ENCODE results near the gene MRPL48. TPM values are rescaled to one million over a fixed set of nuclear protein-coding genes. Genes with fewer than 3 reads are reported as not detected.

The MRPL48 gene
- total RNA-seq, 1 experiment from 2014 or later: 38.7 TPM

DNA sequence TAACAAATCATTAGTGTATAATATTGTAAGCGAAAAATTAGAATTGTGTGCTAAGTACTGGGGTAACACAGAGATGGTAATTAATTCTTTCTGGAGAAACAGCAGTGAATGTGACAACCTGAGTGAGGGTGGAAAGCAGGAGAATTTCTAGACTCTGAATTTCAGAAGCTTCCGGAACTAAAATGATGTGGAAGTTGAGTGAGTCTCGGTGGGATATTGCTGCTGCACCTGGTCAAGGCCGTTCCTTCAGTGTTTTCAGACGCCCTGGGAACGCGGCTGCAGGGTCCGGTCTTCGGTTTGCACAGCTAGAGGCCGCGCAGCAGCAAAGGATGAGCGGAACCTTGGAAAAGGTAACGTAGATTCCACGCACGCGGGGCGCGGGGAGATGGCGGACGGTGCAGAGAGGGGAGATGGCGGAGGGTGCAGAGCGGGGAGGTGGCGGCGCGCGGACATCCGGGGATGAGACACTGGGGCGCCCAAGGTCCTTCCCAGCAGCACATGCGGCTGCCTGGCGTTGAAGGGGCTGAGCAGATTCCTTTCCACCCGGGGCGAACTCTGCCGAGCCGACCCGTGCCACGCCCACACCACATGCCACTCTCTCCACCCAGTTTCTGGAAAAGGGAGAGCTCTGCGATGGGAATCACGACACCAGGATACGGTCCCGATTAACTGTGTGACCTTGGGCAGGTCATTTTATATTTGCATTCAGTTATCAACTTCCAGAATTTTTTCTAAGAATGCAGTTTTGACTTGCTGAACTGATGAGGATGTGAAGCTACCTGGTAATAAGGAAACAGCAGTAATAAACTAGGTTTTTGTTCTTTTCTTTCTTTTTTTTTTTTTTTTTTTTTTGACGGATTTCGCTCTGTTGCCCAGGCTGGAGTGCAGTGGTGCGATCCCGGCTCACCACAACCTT lies at the start of gene MRPL48 (continued):
- TF ChIP-seq, protein P1, sequence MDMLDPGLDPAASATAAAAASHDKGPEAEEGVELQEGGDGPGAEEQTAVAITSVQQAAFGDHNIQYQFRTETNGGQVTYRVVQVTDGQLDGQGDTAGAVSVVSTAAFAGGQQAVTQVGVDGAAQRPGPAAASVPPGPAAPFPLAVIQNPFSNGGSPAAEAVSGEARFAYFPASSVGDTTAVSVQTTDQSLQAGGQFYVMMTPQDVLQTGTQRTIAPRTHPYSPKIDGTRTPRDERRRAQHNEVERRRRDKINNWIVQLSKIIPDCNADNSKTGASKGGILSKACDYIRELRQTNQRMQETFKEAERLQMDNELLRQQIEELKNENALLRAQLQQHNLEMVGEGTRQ (CRISPR knock-in tag; IDR thresholded peaks at IDR 0.05): peak; percentile 48
- TF ChIP-seq, protein P2, sequence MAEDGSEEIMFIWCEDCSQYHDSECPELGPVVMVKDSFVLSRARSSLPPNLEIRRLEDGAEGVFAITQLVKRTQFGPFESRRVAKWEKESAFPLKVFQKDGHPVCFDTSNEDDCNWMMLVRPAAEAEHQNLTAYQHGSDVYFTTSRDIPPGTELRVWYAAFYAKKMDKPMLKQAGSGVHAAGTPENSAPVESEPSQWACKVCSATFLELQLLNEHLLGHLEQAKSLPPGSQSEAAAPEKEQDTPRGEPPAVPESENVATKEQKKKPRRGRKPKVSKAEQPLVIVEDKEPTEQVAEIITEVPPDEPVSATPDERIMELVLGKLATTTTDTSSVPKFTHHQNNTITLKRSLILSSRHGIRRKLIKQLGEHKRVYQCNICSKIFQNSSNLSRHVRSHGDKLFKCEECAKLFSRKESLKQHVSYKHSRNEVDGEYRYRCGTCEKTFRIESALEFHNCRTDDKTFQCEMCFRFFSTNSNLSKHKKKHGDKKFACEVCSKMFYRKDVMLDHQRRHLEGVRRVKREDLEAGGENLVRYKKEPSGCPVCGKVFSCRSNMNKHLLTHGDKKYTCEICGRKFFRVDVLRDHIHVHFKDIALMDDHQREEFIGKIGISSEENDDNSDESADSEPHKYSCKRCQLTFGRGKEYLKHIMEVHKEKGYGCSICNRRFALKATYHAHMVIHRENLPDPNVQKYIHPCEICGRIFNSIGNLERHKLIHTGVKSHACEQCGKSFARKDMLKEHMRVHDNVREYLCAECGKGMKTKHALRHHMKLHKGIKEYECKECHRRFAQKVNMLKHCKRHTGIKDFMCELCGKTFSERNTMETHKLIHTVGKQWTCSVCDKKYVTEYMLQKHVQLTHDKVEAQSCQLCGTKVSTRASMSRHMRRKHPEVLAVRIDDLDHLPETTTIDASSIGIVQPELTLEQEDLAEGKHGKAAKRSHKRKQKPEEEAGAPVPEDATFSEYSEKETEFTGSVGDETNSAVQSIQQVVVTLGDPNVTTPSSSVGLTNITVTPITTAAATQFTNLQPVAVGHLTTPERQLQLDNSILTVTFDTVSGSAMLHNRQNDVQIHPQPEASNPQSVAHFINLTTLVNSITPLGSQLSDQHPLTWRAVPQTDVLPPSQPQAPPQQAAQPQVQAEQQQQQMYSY (CRISPR knock-in tag; IDR thresholded peaks at IDR 0.05): no peak
- peak; percentile 54; the same call in 1 of the 2 replicates for TF ChIP-seq EMX1 (CRISPR knock-in tag; IDR thresholded peaks at IDR 0.05)
- TF ChIP-seq, protein P3, sequence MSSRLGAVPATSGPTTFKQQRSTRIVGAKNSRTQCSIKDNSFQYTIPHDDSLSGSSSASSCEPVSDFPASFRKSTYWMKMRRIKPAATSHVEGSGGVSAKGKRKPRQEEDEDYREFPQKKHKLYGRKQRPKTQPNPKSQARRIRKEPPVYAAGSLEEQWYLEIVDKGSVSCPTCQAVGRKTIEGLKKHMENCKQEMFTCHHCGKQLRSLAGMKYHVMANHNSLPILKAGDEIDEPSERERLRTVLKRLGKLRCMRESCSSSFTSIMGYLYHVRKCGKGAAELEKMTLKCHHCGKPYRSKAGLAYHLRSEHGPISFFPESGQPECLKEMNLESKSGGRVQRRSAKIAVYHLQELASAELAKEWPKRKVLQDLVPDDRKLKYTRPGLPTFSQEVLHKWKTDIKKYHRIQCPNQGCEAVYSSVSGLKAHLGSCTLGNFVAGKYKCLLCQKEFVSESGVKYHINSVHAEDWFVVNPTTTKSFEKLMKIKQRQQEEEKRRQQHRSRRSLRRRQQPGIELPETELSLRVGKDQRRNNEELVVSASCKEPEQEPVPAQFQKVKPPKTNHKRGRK (CRISPR knock-in tag; IDR thresholded peaks at IDR 0.05; ENCODE audit: borderline replicate concordance): no peak
- TF ChIP-seq ZBTB21 (CRISPR knock-in tag; IDR thresholded peaks at IDR 0.05; ENCODE audit: borderline replicate concordance): no peak
- TF ChIP-seq JAZF1 (CRISPR knock-in tag; IDR thresholded peaks at IDR 0.05): no peak
- no peak for TF ChIP-seq NR2C2 (CRISPR knock-in tag; IDR thresholded peaks at IDR 0.05)
- peak; percentile 47; the same call in 1 of the 2 replicates for TF ChIP-seq NFE2L1 (CRISPR knock-in tag; IDR thresholded peaks at IDR 0.05)
- no peak for TF ChIP-seq ZNF232 (CRISPR knock-in tag; IDR thresholded peaks at IDR 0.05)
- no peak for TF ChIP-seq NR1H2 (CRISPR knock-in tag; IDR thresholded peaks at IDR 0.05)
- no peak for TF ChIP-seq GRHL2 (CRISPR knock-in tag; IDR thresholded peaks at IDR 0.05; ENCODE audit: insufficient replicate concordance, severe bottlenecking)
- TF ChIP-seq ZNF263 (CRISPR knock-in tag; IDR thresholded peaks at IDR 0.05; ENCODE audit: low read depth): no peak
- no peak; the same call in 1 of the 2 replicates for TF ChIP-seq ZNF423 (CRISPR knock-in tag; IDR thresholded peaks at IDR 0.05)
- TF ChIP-seq, protein P4, sequence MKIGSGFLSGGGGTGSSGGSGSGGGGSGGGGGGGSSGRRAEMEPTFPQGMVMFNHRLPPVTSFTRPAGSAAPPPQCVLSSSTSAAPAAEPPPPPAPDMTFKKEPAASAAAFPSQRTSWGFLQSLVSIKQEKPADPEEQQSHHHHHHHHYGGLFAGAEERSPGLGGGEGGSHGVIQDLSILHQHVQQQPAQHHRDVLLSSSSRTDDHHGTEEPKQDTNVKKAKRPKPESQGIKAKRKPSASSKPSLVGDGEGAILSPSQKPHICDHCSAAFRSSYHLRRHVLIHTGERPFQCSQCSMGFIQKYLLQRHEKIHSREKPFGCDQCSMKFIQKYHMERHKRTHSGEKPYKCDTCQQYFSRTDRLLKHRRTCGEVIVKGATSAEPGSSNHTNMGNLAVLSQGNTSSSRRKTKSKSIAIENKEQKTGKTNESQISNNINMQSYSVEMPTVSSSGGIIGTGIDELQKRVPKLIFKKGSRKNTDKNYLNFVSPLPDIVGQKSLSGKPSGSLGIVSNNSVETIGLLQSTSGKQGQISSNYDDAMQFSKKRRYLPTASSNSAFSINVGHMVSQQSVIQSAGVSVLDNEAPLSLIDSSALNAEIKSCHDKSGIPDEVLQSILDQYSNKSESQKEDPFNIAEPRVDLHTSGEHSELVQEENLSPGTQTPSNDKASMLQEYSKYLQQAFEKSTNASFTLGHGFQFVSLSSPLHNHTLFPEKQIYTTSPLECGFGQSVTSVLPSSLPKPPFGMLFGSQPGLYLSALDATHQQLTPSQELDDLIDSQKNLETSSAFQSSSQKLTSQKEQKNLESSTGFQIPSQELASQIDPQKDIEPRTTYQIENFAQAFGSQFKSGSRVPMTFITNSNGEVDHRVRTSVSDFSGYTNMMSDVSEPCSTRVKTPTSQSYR (CRISPR knock-in tag; IDR thresholded peaks at IDR 0.05): no peak
- TF ChIP-seq TEAD1 (CRISPR knock-in tag; IDR thresholded peaks at IDR 0.05): peak; percentile 69; the same call in 1 of the 2 replicates
- TF ChIP-seq, protein P5, sequence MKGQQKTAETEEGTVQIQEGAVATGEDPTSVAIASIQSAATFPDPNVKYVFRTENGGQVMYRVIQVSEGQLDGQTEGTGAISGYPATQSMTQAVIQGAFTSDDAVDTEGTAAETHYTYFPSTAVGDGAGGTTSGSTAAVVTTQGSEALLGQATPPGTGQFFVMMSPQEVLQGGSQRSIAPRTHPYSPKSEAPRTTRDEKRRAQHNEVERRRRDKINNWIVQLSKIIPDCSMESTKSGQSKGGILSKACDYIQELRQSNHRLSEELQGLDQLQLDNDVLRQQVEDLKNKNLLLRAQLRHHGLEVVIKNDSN (CRISPR knock-in tag; IDR thresholded peaks at IDR 0.05): peak; percentile 49; the same call in 1 of the 2 replicates
- TF ChIP-seq, protein P6, sequence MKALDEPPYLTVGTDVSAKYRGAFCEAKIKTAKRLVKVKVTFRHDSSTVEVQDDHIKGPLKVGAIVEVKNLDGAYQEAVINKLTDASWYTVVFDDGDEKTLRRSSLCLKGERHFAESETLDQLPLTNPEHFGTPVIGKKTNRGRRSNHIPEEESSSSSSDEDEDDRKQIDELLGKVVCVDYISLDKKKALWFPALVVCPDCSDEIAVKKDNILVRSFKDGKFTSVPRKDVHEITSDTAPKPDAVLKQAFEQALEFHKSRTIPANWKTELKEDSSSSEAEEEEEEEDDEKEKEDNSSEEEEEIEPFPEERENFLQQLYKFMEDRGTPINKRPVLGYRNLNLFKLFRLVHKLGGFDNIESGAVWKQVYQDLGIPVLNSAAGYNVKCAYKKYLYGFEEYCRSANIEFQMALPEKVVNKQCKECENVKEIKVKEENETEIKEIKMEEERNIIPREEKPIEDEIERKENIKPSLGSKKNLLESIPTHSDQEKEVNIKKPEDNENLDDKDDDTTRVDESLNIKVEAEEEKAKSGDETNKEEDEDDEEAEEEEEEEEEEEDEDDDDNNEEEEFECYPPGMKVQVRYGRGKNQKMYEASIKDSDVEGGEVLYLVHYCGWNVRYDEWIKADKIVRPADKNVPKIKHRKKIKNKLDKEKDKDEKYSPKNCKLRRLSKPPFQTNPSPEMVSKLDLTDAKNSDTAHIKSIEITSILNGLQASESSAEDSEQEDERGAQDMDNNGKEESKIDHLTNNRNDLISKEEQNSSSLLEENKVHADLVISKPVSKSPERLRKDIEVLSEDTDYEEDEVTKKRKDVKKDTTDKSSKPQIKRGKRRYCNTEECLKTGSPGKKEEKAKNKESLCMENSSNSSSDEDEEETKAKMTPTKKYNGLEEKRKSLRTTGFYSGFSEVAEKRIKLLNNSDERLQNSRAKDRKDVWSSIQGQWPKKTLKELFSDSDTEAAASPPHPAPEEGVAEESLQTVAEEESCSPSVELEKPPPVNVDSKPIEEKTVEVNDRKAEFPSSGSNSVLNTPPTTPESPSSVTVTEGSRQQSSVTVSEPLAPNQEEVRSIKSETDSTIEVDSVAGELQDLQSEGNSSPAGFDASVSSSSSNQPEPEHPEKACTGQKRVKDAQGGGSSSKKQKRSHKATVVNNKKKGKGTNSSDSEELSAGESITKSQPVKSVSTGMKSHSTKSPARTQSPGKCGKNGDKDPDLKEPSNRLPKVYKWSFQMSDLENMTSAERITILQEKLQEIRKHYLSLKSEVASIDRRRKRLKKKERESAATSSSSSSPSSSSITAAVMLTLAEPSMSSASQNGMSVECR (CRISPR knock-in tag; IDR thresholded peaks at IDR 0.05; ENCODE audit: borderline replicate concordance): peak; percentile 77; the same call in 1 of the 2 replicates
- TF ChIP-seq CREM (CRISPR knock-in tag; IDR thresholded peaks at IDR 0.05): peak; percentile 70
- TF ChIP-seq, protein P7, sequence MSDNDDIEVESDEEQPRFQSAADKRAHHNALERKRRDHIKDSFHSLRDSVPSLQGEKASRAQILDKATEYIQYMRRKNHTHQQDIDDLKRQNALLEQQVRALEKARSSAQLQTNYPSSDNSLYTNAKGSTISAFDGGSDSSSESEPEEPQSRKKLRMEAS (CRISPR knock-in tag; IDR thresholded peaks at IDR 0.05): peak; percentile 88
- peak; percentile 74; the same call in 1 of the 2 replicates for TF ChIP-seq ETV6 (CRISPR knock-in tag; IDR thresholded peaks at IDR 0.05)
- TF ChIP-seq, protein P8, sequence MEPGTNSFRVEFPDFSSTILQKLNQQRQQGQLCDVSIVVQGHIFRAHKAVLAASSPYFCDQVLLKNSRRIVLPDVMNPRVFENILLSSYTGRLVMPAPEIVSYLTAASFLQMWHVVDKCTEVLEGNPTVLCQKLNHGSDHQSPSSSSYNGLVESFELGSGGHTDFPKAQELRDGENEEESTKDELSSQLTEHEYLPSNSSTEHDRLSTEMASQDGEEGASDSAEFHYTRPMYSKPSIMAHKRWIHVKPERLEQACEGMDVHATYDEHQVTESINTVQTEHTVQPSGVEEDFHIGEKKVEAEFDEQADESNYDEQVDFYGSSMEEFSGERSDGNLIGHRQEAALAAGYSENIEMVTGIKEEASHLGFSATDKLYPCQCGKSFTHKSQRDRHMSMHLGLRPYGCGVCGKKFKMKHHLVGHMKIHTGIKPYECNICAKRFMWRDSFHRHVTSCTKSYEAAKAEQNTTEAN (CRISPR knock-in tag; IDR thresholded peaks at IDR 0.05): 0 out of 2 replicates have a peak, but pooled peaks have one; percentile 58
